Measurements from ENCODE around the gene TMEM176A. TPM values are rescaled to one million over a fixed set of nuclear protein-coding genes. Genes with fewer than 3 reads are reported as not detected.

Gene TMEM176A
- polyA plus RNA-seq, 1 donor from 2014 or later = not detected

GRCh38 chr7:150753239-150753638, 47.3 kb upstream of the TMEM176A start:
- TF ChIP-seq CTCF (IDR thresholded peaks at IDR 0.05; ENCODE audit: poor library complexity, severe bottlenecking) (no peak), POLR2AphosphoS5 (IDR thresholded peaks at IDR 0.05) (no peak), TAF1 (IDR thresholded peaks at IDR 0.05; ENCODE audit: low read depth) (no peak), SMC3 (conservative IDR thresholded peaks at IDR 0.05; ENCODE audit: poor library complexity) (no peak), EZH2 (IDR thresholded peaks at IDR 0.05; ENCODE audit: borderline replicate concordance, insufficient read depth, low read length, poor library complexity, severe bottlenecking) (no peak), REST (IDR thresholded peaks at IDR 0.05; ENCODE audit: borderline replicate concordance) (no peak), MXI1 (conservative IDR thresholded peaks at IDR 0.05; ENCODE audit: poor library complexity, severe bottlenecking) (no peak), EP300 (conservative IDR thresholded peaks at IDR 0.05; ENCODE audit: poor library complexity, severe bottlenecking) (no peak), RAD21 (conservative IDR thresholded peaks at IDR 0.05) (no peak)
- H3K36me3 ChIP-seq (ENCODE audit: insufficient read depth, low read length) = no peaks in the 10 kb centered on the region
- no peaks in the 10 kb centered on the region for H3K9me2 ChIP-seq (ENCODE audit: insufficient read depth, low read length)
- H2AFZ ChIP-seq (ENCODE audit: low read depth, low read length) = no peak overlapping the region
- H3K9ac ChIP-seq (ENCODE audit: low read length) = no peak overlapping the region
- H3K9me3 ChIP-seq (ENCODE audit: low read length) = no peaks in the 10 kb centered on the region
- no peak overlapping the region for H3K27ac ChIP-seq (ENCODE audit: low read length)
- H4K20me1 ChIP-seq (ENCODE audit: insufficient read depth) = no peaks in the 10 kb centered on the region
- no peak overlapping the region for H3K4me3 ChIP-seq (ENCODE audit: low read length)
- H3F3A ChIP-seq (ENCODE audit: insufficient read depth, low read length, poor library complexity, severe bottlenecking) = no peaks in the 10 kb centered on the region
- H3K79me2 ChIP-seq (replicated peaks; ENCODE audit: insufficient read depth, low read length) = no peaks in the 10 kb centered on the region
- no peak overlapping the region for H3K4me2 ChIP-seq (ENCODE audit: low read length)
- no peaks in the 10 kb centered on the region for H3K27me3 ChIP-seq (ENCODE audit: insufficient read depth, low read depth, low read length)

GRCh38 chr7:150753826-150754603, 46.6 kb upstream of the TMEM176A start:
- TF ChIP-seq RAD21 (conservative IDR thresholded peaks at IDR 0.05) (peak; percentile 22), SMC3 (conservative IDR thresholded peaks at IDR 0.05; ENCODE audit: poor library complexity) (peak; percentile 20), EP300 (conservative IDR thresholded peaks at IDR 0.05; ENCODE audit: poor library complexity, severe bottlenecking) (no peak), MXI1 (conservative IDR thresholded peaks at IDR 0.05; ENCODE audit: poor library complexity, severe bottlenecking) (no peak), EZH2 (IDR thresholded peaks at IDR 0.05; ENCODE audit: borderline replicate concordance, insufficient read depth, low read length, poor library complexity, severe bottlenecking) (no peak), CTCF (IDR thresholded peaks at IDR 0.05; ENCODE audit: poor library complexity, severe bottlenecking) (peak; percentile 37), TAF1 (IDR thresholded peaks at IDR 0.05; ENCODE audit: low read depth) (no peak), POLR2AphosphoS5 (IDR thresholded peaks at IDR 0.05) (no peak)

More at GRCh38 chr7:150753826-150754603, 46.6 kb upstream of the TMEM176A start:
- Histone ChIP-seq H3K4me3 (ENCODE audit: low read length) (no peak overlapping the region), H3K36me3 (ENCODE audit: insufficient read depth, low read length) (no peaks in the 10 kb centered on the region), H2AFZ (ENCODE audit: low read depth, low read length) (no peak overlapping the region), H3K9me3 (ENCODE audit: low read length) (no peaks in the 10 kb centered on the region), H3K9ac (ENCODE audit: low read length) (no peak overlapping the region), H3K9me2 (ENCODE audit: insufficient read depth, low read length) (no peaks in the 10 kb centered on the region), H3K27ac (ENCODE audit: low read length) (no peak overlapping the region), H3K27me3 (ENCODE audit: insufficient read depth, low read depth, low read length) (no peaks in the 10 kb centered on the region), H4K20me1 (ENCODE audit: insufficient read depth) (no peaks in the 10 kb centered on the region), H3F3A (ENCODE audit: insufficient read depth, low read length, poor library complexity, severe bottlenecking) (no peaks in the 10 kb centered on the region), H3K79me2 (replicated peaks; ENCODE audit: insufficient read depth, low read length) (no peaks in the 10 kb centered on the region), H3K4me2 (ENCODE audit: low read length) (no peak overlapping the region)
